ENCODE measurements around the gene MYBPH.

MYBPH gene

GRCh38 chr1:203178821-203179666 lies 3.4 kb upstream of the MYBPH start:
- DNase-seq (ENCODE audit: low spot score): no peak

- DNase-seq (ENCODE audit: low spot score): peak; percentile 90
These were observed 2.5 kb upstream of the MYBPH start for GRCh38 chr1:203178083-203178482.

GRCh38 chr1:203177470-203178039 lies 1.9 kb upstream of the MYBPH start:
- DNase-seq (ENCODE audit: low spot score): peak; percentile 35

GRCh38 chr1:203177036-203177405 lies 1.4 kb upstream of the MYBPH start:
- no peak for DNase-seq (ENCODE audit: low spot score)

GRCh38 chr1:203176273-203177035 lies 828 bp upstream of the MYBPH start:
- no peak for DNase-seq (ENCODE audit: low spot score)

- DNase-seq (ENCODE audit: low spot score): no peak
These were observed 208 bp upstream of the MYBPH start for GRCh38 chr1:203175827-203176241.

GRCh38 chr1:203174324-203174985 lies 1.2 kb downstream of the MYBPH start:
- DNase-seq (ENCODE audit: low spot score): no peak

- peak; percentile 60 for DNase-seq (ENCODE audit: low spot score)
These were observed 2.1 kb downstream of the MYBPH start for GRCh38 chr1:203173566-203173965.

GRCh38 chr1:203173011-203173555 lies 2.5 kb downstream of the MYBPH start:
- no peak for DNase-seq (ENCODE audit: low spot score)

- peak; percentile 51 for DNase-seq (ENCODE audit: low spot score)
These were observed 3.2 kb downstream of the MYBPH start for GRCh38 chr1:203172184-203173010.

GRCh38 chr1:203171341-203172183 lies 4.1 kb downstream of the MYBPH start:
- no peak for DNase-seq (ENCODE audit: low spot score)

GRCh38 chr1:203170625-203171330 lies 4.8 kb downstream of the MYBPH start:
- DNase-seq (ENCODE audit: low spot score): no peak

- DNase-seq (ENCODE audit: low spot score): no peak
These were observed 5.7 kb downstream of the MYBPH start for GRCh38 chr1:203169770-203170520.

GRCh38 chr1:203168991-203169390 lies 6.6 kb downstream of the MYBPH start:
- no peak for DNase-seq (ENCODE audit: low spot score)

- DNase-seq (ENCODE audit: low spot score): no peak
These were observed 7.3 kb downstream of the MYBPH start for GRCh38 chr1:203168256-203168786.

- no peak for DNase-seq (ENCODE audit: low spot score)
These were observed 7.8 kb downstream of the MYBPH start for GRCh38 chr1:203167913-203168200.

- DNase-seq (ENCODE audit: low spot score): peak; percentile 50
These were observed 8.4 kb downstream of the MYBPH start for GRCh38 chr1:203167026-203167912.
